Body of pancreas (tissue), 4 donors: ENCODE data around the gene BCL2. TPM values are rescaled to one million over a fixed set of nuclear protein-coding genes. Genes with fewer than 3 reads are reported as not detected.

Experiments
- ATAC-seq: fragments of 150-250 bp; one replicate; pipeline ENCODE4 v1.9.1; 2016
- DNase-seq, 4 donors: peaks; one replicate each; pipeline ENCODE4 v3.0.0-alpha.2; 2019
- H3K27ac ChIP-seq, 4 donors: fragments of 200-600 bp; sonication (generic); 1 replicate in 3 of 4; 2 replicates in 1 of 4; pipeline versions ENCODE4 v1.5.1 to v1.6.1; 2016 to 2019; ENCODE audit warnings: mild to moderate bottlenecking in 1 of 4, mixed read lengths in 1 of 4, moderate library complexity in 1 of 4
- H3K27me3 ChIP-seq, 2 donors: fragments of 200-600 bp; sonication (generic); one replicate each; pipeline ENCODE4 v1.6.0; 2016; ENCODE audit warnings: mild to moderate bottlenecking in 1 of 2
- H3K36me3 ChIP-seq, 2 donors: fragments of 200-600 bp; sonication (generic); replicated peaks in 1 of 2; 2 replicates each; pipeline ENCODE4 v1.5.1; 2016; ENCODE audit warnings: low read depth in 2 of 2; ENCODE audit not compliant: insufficient read depth in 1 of 2
- H3K4me1 ChIP-seq: fragments of 200-600 bp; sonication (generic); one replicate; pipeline ENCODE4 v1.6.0; 2016
- H3K4me3 ChIP-seq, 2 donors: fragments of 200-600 bp; sonication (generic); 1 replicate in 1 of 2; 2 replicates in 1 of 2; pipeline ENCODE4 v1.5.1; 2016 to 2019
- H3K9me3 ChIP-seq, 3 donors: fragments of 200-600 bp; sonication (generic); 1 replicate in 2 of 3; 2 replicates in 1 of 3; pipeline ENCODE4 v1.5.1; 2016
- POLR2A ChIP-seq, 3 donors: fragments of 450-650 bp; IDR thresholded peaks; one replicate each; pipeline ENCODE4 v1.6.1; 2016; ENCODE audit warnings: antibody characterized with exemption in 3 of 3, mild to moderate bottlenecking in 2 of 3
- WGBS, 2 donors: methylation state at CpG; one replicate each; pipeline ENCODE4 v1.1.5; 2017; 5-methylcytosine and 5-hydroxymethylcytosine counted together
- intact Hi-C: fragments of 100-400 bp; cut with DNase I; formaldehyde crosslinking; loops from one replicate; pipeline ENCODE4 v1.15.1; 2023
- total RNA-seq, 2 donors: library from RNA; depleted of rRNA; stranded (reverse); fragments of >200 nt; gene quantifications; one replicate each; pipeline ENCODE4 v1.1.0, GENCODE V29; 2016
- TF ChIP-seq, protein P1 (sequence below), 7 experiments: fragments of 450-650 bp in 4 of 7; fragments of 200-600 bp in 3 of 7; sonication (generic) in 3 of 7; IDR thresholded peaks; one replicate each; pipeline ENCODE4 v1.5.1; 2016 to 2019; ENCODE audit warnings: antibody characterized with exemption in 7 of 7

Gene BCL2
- total RNA-seq, 2 donors from 2014 or later, result 10.1 to 18.5 TPM

- 20 to 36% methylated on average over 23 of the region's 23 CpGs for WGBS, 2 donors
- Histone ChIP-seq H3K27me3 (no peaks in the 10 kb centered on the region), H3K9me3 (no peaks in the 10 kb centered on the region), H3K27ac (peak overlapping the region in 3 of 4 donors; percentile 37 to 72 (median 64)), H3K36me3 (no peaks in the 10 kb centered on the region), H3K4me3 (no peak overlapping the region), H3K4me1 (peaks cover 32% of the 10 kb centered on the region)
- DNase-seq, result peak; percentile 79 to 85 (median 84)
- peak; percentile 90 for ATAC-seq
- intact Hi-C loops, result no loop called here
- TF ChIP-seq, protein P1, sequence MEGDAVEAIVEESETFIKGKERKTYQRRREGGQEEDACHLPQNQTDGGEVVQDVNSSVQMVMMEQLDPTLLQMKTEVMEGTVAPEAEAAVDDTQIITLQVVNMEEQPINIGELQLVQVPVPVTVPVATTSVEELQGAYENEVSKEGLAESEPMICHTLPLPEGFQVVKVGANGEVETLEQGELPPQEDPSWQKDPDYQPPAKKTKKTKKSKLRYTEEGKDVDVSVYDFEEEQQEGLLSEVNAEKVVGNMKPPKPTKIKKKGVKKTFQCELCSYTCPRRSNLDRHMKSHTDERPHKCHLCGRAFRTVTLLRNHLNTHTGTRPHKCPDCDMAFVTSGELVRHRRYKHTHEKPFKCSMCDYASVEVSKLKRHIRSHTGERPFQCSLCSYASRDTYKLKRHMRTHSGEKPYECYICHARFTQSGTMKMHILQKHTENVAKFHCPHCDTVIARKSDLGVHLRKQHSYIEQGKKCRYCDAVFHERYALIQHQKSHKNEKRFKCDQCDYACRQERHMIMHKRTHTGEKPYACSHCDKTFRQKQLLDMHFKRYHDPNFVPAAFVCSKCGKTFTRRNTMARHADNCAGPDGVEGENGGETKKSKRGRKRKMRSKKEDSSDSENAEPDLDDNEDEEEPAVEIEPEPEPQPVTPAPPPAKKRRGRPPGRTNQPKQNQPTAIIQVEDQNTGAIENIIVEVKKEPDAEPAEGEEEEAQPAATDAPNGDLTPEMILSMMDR (IDR thresholded peaks at IDR 0.05), result peak; percentile 42 to 97 (median 77)
- no peak for TF ChIP-seq POLR2A (IDR thresholded peaks at IDR 0.05)
Observed at GRCh38 chr18:63155169-63155852, 164.3 kb downstream of the BCL2 start.

- H3K36me3 ChIP-seq, result no peaks in the 10 kb centered on the region
- no peaks in the 10 kb centered on the region for H3K9me3 ChIP-seq
- no peak for ATAC-seq
- peak overlapping the region in 2 of 4 donors; percentile 64 to 72 for H3K27ac ChIP-seq
- WGBS, 2 donors, result 56 to 62% methylated on average over 10 of the region's 10 CpGs
- H3K4me3 ChIP-seq, result no peak overlapping the region
- H3K4me1 ChIP-seq, result peaks cover 32% of the 10 kb centered on the region
- DNase-seq, result no peak
- TF ChIP-seq, protein P1 (IDR thresholded peaks at IDR 0.05), result no peak
- no peak for TF ChIP-seq POLR2A (IDR thresholded peaks at IDR 0.05)
- intact Hi-C loops, result no loop called here
- H3K27me3 ChIP-seq, result no peaks in the 10 kb centered on the region
Observed at GRCh38 chr18:63154350-63155152, 165.0 kb downstream of the BCL2 start.

DNA sequence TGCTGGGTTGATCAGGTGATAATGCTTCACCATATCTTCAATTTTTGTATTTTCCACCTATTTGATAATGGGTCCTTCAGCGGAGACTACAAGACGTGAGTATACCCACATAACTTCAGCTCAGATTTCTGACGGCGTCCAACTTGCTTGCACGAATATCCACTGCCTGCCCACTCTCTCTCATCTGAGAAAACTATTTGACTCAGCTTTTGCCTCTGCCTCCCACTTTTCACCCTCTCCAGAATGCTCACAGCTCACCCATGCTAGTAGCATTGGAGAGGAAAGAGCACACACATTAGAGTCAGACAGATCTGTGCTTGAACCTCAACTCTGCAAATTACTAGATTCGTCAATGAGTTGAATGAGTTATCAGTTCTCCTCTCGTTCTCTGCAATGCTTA, 166.8 kb downstream of the BCL2 start:
- 80 to 85% methylated on average over 7 of the region's 7 CpGs for WGBS, 2 donors
- Histone ChIP-seq H3K9me3 (no peaks in the 10 kb centered on the region), H3K27me3 (no peaks in the 10 kb centered on the region), H3K36me3 (no peaks in the 10 kb centered on the region), H3K4me1 (peaks cover 41% of the 10 kb centered on the region), H3K27ac (no peak overlapping the region), H3K4me3 (no peak overlapping the region)
- no peak for ATAC-seq
- intact Hi-C loops, result no loop called here
- DNase-seq, result no peak
- no peak for TF ChIP-seq POLR2A (IDR thresholded peaks at IDR 0.05)
- TF ChIP-seq, protein P1 (IDR thresholded peaks at IDR 0.05), result no peak

DNA sequence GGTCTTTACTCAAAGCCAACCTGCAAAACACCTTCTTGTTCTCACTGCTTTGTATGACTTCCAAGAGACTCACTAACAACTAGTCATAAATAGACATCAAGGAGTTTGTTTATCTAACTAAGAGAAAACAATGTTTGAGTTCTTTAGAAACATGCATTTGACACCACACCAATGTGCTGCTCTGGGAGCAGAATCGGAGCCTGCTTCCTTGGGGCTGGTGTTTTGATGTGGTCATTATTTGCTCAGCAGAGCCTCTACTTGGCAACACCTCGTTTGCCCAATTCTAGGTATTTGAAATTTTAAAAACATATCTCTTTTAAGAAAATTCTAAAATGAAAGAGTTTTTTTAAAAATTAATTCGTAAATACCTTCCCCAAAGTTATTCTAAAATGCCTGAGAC, 167.5 kb downstream of the BCL2 start:
- WGBS, 2 donors, result 46 to 47% methylated on average over 3 of the region's 3 CpGs

More for the DNA sequence above, 167.5 kb downstream of the BCL2 start:
- DNase-seq, result no peak
- TF ChIP-seq, protein P1 (IDR thresholded peaks at IDR 0.05), result no peak
- TF ChIP-seq POLR2A (IDR thresholded peaks at IDR 0.05), result no peak
- intact Hi-C loops, result no loop called here
- H3K27me3 ChIP-seq, result no peaks in the 10 kb centered on the region
- H3K4me1 ChIP-seq, result peaks cover 36% of the 10 kb centered on the region
- ATAC-seq, result no peak
- no peaks in the 10 kb centered on the region for H3K9me3 ChIP-seq
- no peak overlapping the region for H3K27ac ChIP-seq
- H3K36me3 ChIP-seq, result no peaks in the 10 kb centered on the region
- no peak overlapping the region for H3K4me3 ChIP-seq
